H1 (cell line): ENCODE results near the gene CCDC174. TPM values are rescaled to one million over a fixed set of nuclear protein-coding genes. Genes with fewer than 3 reads are reported as not detected.

Experiments
- CTCF ChIA-PET: fragments of 300-600 bp; sonication (Branson Sonifier 250); formaldehyde crosslinking; loops from one replicate; lab custom pipeline; 2021; ENCODE audit not compliant: partially characterized antibody; lab: Charles Lee
- POLR2A ChIA-PET: fragments of 300-600 bp; sonication (Branson Sonifier 250); formaldehyde crosslinking; loops from one replicate; lab custom pipeline; 2021; ENCODE audit warnings: inconsistent platforms; ENCODE audit not compliant: partially characterized antibody; lab: Charles Lee
- DNase-seq, 2 experiments: peaks; one replicate each; pipeline versions ENCODE4 v3.0.0 to v3.0.0-alpha.2; 2010 to 2022; ENCODE audit warnings: low spot score in 2 of 2, low read depth in 1 of 2, mixed read lengths in 1 of 2
- FAIRE-seq: peaks from 2 replicates; lab custom pipeline; 2011; peaks lifted over from hg19 to GRCh38; lab: Jason Lieb, UNC
- H2AFZ ChIP-seq: 2 replicates; pipeline ENCODE4 v1.8.1; 2012; ENCODE audit warnings: low read length, inconsistent platforms
- H2AK5ac ChIP-seq: 2 replicates; pipeline ENCODE4 v1.6.1; 2013; ENCODE audit warnings: low read depth, low read length
- H2BK120ac ChIP-seq: replicated peaks from 2 replicates; pipeline ENCODE3; 2013; ENCODE audit warnings: low read depth, low read length, inconsistent platforms
- H2BK12ac ChIP-seq: 2 replicates; pipeline ENCODE4 v1.6.1; 2013; ENCODE audit warnings: low read depth, low read length
- H2BK15ac ChIP-seq: 2 replicates; pipeline ENCODE4 v1.6.1; 2013; ENCODE audit warnings: low read length
- H2BK20ac ChIP-seq: 2 replicates; pipeline ENCODE4 v1.6.1; 2013; ENCODE audit warnings: low read length
- H2BK5ac ChIP-seq: 2 replicates; pipeline ENCODE4 v1.6.1; 2013; ENCODE audit warnings: low read depth, low read length
- H3K14ac ChIP-seq: 2 replicates; pipeline ENCODE4 v1.6.1; 2013; ENCODE audit warnings: inconsistent platforms; ENCODE audit not compliant: insufficient read length
- H3K18ac ChIP-seq: 2 replicates; pipeline ENCODE4 v1.6.1; 2013; ENCODE audit warnings: low read length; ENCODE audit errors: extremely low read depth
- H3K23ac ChIP-seq: 2 replicates; pipeline ENCODE4 v1.6.1; 2013; ENCODE audit warnings: inconsistent platforms; ENCODE audit not compliant: insufficient read length
- H3K23me2 ChIP-seq: 2 replicates; pipeline ENCODE4 v1.6.1; 2013; ENCODE audit warnings: low read depth, low read length
- H3K27ac ChIP-seq: 2 replicates; pipeline ENCODE4 v1.6.1; 2011; ENCODE audit warnings: low read depth, low read length, inconsistent platforms
- H3K27me3 ChIP-seq, 4 experiments: replicated peaks in 1 of 4; 1 replicate in 1 of 4; 2 replicates in 3 of 4; pipeline versions ENCODE4 v1.6.1 to v1.8.1; 2011 to 2013; ENCODE audit warnings: low read length in 3 of 4, mild to moderate bottlenecking in 3 of 4, inconsistent platforms in 2 of 4, mixed read lengths in 2 of 4, moderate library complexity in 1 of 4; ENCODE audit not compliant: control insufficient read depth in 3 of 4, insufficient read depth in 3 of 4; ENCODE audit errors: extremely low read depth in 1 of 4
- H3K36me3 ChIP-seq, 4 experiments: 2 replicates each; pipeline versions ENCODE4 v1.6.1 to v1.8.1; 2011 to 2013; ENCODE audit warnings: mild to moderate bottlenecking in 4 of 4, low read length in 3 of 4, moderate library complexity in 2 of 4, control low read depth in 1 of 4, inconsistent platforms in 1 of 4; ENCODE audit not compliant: insufficient read depth in 4 of 4, control insufficient read depth in 2 of 4
- H3K4ac ChIP-seq: replicated peaks from 2 replicates; pipeline ENCODE3; 2013; ENCODE audit warnings: low read length, low read depth, mixed read lengths, inconsistent platforms; ENCODE audit not compliant: insufficient read length
- H3K4me1 ChIP-seq, 4 experiments: replicated peaks in 1 of 4; 1 replicate in 1 of 4; 2 replicates in 3 of 4; pipeline versions ENCODE4 v1.6.1 to v1.8.1; 2011 to 2013; ENCODE audit warnings: low read length in 3 of 4, inconsistent platforms in 2 of 4, mixed read lengths in 1 of 4; ENCODE audit not compliant: insufficient read depth in 4 of 4, control insufficient read depth in 3 of 4
- H3K4me2 ChIP-seq, 2 experiments: 2 replicates each; pipeline versions ENCODE4 v1.6.1 to v1.8.1; 2011 to 2013; ENCODE audit warnings: low read depth in 2 of 2, low read length in 2 of 2, control low read depth in 1 of 2, inconsistent platforms in 1 of 2, mild to moderate bottlenecking in 1 of 2; ENCODE audit not compliant: insufficient read depth in 1 of 2
- H3K4me3 ChIP-seq, 4 experiments: fragments of 200-600, 300-600 bp in 1 of 4; sonication (generic), shearing (Covaris generic), sonication (Bioruptor Twin) in 1 of 4; 2 replicates each; pipeline versions ENCODE4 v1.5.1 to v1.8.1; 2011 to 2016; ENCODE audit warnings: low read length in 4 of 4, low read depth in 3 of 4, control low read depth in 2 of 4, inconsistent platforms in 2 of 4, mild to moderate bottlenecking in 2 of 4, mixed read lengths in 1 of 4, moderate library complexity in 1 of 4; ENCODE audit not compliant: insufficient read depth in 2 of 4; ENCODE audit errors: extremely low read depth in 1 of 4
- H3K56ac ChIP-seq: replicated peaks from 2 replicates; pipeline ENCODE3; 2013; ENCODE audit warnings: low read depth, mild to moderate bottlenecking, mixed read lengths, low read length, inconsistent platforms; ENCODE audit not compliant: insufficient read length
- H3K79me1 ChIP-seq: 2 replicates; pipeline ENCODE4 v1.6.1; 2013; ENCODE audit warnings: low read depth, low read length, control low read depth
- H3K79me2 ChIP-seq, 2 experiments: 2 replicates each; pipeline versions ENCODE4 v1.6.1 to v1.8.1; 2012 to 2013; ENCODE audit warnings: low read length in 2 of 2, mild to moderate bottlenecking in 2 of 2, inconsistent platforms in 1 of 2; ENCODE audit not compliant: insufficient read depth in 2 of 2, control insufficient read depth in 1 of 2
- H3K9ac ChIP-seq, 4 experiments: replicated peaks in 1 of 4; 1 replicate in 1 of 4; 2 replicates in 3 of 4; pipeline versions ENCODE4 v1.6.1 to v1.8.1; 2011 to 2013; ENCODE audit warnings: low read depth in 3 of 4, low read length in 3 of 4, control low read depth in 2 of 4, mild to moderate bottlenecking in 2 of 4, moderate library complexity in 2 of 4, inconsistent platforms in 1 of 4; ENCODE audit errors: extremely low read depth in 1 of 4
- H3K9me3 ChIP-seq, 2 experiments: 2 replicates each; pipeline versions ENCODE4 v1.6.1 to v1.8.1; 2012 to 2013; ENCODE audit warnings: mild to moderate bottlenecking in 2 of 2, moderate library complexity in 2 of 2, control low read depth in 1 of 2, inconsistent platforms in 1 of 2, low read depth in 1 of 2, low read length in 1 of 2, mixed read lengths in 1 of 2; ENCODE audit not compliant: insufficient read depth in 2 of 2
- H4K20me1 ChIP-seq, 2 experiments: replicated peaks in 1 of 2; 2 replicates each; pipeline versions ENCODE3 to v1.8.1; 2011 to 2013; ENCODE audit warnings: inconsistent platforms in 2 of 2, low read length in 2 of 2, mild to moderate bottlenecking in 1 of 2; ENCODE audit not compliant: insufficient read depth in 2 of 2, control insufficient read depth in 1 of 2
- H4K5ac ChIP-seq: 2 replicates; pipeline ENCODE4 v1.6.1; 2013; ENCODE audit warnings: low read length, low read depth, mixed read lengths, inconsistent platforms; ENCODE audit not compliant: insufficient read length
- H4K8ac ChIP-seq: 2 replicates; pipeline ENCODE4 v1.8.0; 2013; ENCODE audit warnings: mild to moderate bottlenecking, moderate library complexity, low read length, inconsistent platforms; ENCODE audit not compliant: insufficient read depth; ENCODE audit errors: extremely low read depth
- H4K91ac ChIP-seq: replicated peaks from 2 replicates; pipeline ENCODE3; 2013; ENCODE audit warnings: low read length, mixed read lengths, inconsistent platforms; ENCODE audit not compliant: insufficient read length
- BCL11A ChIP-seq, 2 experiments: IDR thresholded peaks; one replicate each; pipeline ENCODE4 v1.6.1; 2011; ENCODE audit warnings: low read depth in 2 of 2, low read length in 2 of 2, mild to moderate bottlenecking in 2 of 2
- HDAC2 ChIP-seq, 2 experiments: fragments of 300-600 bp in 1 of 2; sonication (generic) in 1 of 2; IDR thresholded peaks; 2 replicates each; pipeline ENCODE4 v1.6.1; 2011 to 2012; ENCODE audit warnings: low read depth in 2 of 2, low read length in 2 of 2, mild to moderate bottlenecking in 2 of 2, moderate library complexity in 2 of 2, borderline replicate concordance in 1 of 2, inconsistent platforms in 1 of 2
- SP2 ChIP-seq: IDR thresholded peaks from 2 replicates; pipeline ENCODE4 v1.6.1; 2012; ENCODE audit warnings: mild to moderate bottlenecking, low read length, inconsistent platforms
- WGBS, 2 experiments: shearing (Covaris generic) in 1 of 2; methylation state at CpG; one replicate each; pipeline versions ENCODE4 v1.1.6 to v1.1.7; 2013 to 2015; ENCODE audit warnings: low lambda C conversion rate in 2 of 2, mixed read lengths in 2 of 2, inconsistent platforms in 1 of 2, low coverage in 1 of 2, missing lambda C conversion rate in 1 of 2; ENCODE audit not compliant: insufficient replicate concordance in 2 of 2, insufficient coverage in 1 of 2, insufficient read length in 1 of 2; ENCODE audit errors: extremely low coverage in 1 of 2, missing lambda C conversion rate in 1 of 2; 5-methylcytosine and 5-hydroxymethylcytosine counted together
- polyA plus RNA-seq, 7 experiments: library from polyadenylated mRNA; depleted of rRNA in 3 of 7; stranded (reverse) in 5 of 7; unstranded in 2 of 7; fragments of >200 nt in 5 of 7; fragments of 200-250 nt in 2 of 7; gene quantifications; 1 replicate in 5 of 7; 2 replicates in 1 of 7; 4 replicates in 1 of 7; pipeline versions ENCODE4 v1.2.1 to v1.2.3, GENCODE V29; 2011 to 2013; ENCODE audit warnings: missing spikeins in 2 of 7, mixed read lengths in 2 of 7
- total RNA-seq: library from RNA; stranded (reverse); fragmentation: NEBNext Ultra II Directional; extraction: Animal tissue kit (Norgen Biotek cat#: 25700); gene quantifications from 2 replicates; pipeline ENCODE4 v1.2.1, GENCODE V29; 2021
- TF ChIP-seq, protein P1 (sequence below): IDR thresholded peaks from 2 replicates; pipeline ENCODE4 v1.6.1; 2012; ENCODE audit warnings: low read length, inconsistent platforms

CCDC174 gene
- total and polyA plus RNA-seq, 2 of the 8 experiments (the other 6 are each of a cell fraction or from before 2014, with no cell fraction given): 3.5 to 11.9 TPM

DNA sequence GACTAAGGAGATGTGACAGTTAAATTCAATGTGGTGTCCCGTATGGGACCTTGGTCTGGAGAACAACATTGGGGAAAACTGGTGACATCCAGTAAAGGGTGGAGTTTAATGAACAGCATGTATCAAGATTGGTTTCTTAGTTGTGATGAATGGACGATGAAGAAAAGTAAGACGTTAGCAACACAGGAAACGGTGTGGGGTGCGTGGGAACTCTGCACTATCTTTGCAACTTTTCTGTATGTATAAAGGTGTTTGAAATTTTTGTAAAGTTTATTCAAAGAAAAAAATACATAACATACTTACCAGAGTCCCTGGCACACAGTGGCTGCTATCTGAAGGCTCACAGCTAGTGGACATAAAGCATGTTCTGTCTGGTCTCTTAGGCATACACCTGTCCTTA lies 6.1 kb upstream of the CCDC174 start:
- H3K18ac ChIP-seq: no peak overlapping the region
- 83% methylated on average over 5 of the region's 5 CpGs; no CpG with 5 or more reads in 1 of the 2 experiments for WGBS, 2 experiments
- H3K79me1 ChIP-seq: no peaks in the 10 kb centered on the region
- H3K14ac ChIP-seq: no peak overlapping the region
- no peak overlapping the region for H3K4me2 ChIP-seq
- no peak overlapping the region for H2BK5ac ChIP-seq
- no peaks in the 10 kb centered on the region; a peak in 1 of 7 replicates for H3K27me3 ChIP-seq
- H2BK120ac ChIP-seq: no peak overlapping the region
- H4K20me1 ChIP-seq: no peaks in the 10 kb centered on the region
- H4K91ac ChIP-seq: no peak overlapping the region
- no peak overlapping the region for H4K8ac ChIP-seq
- no peaks in the 10 kb centered on the region for H3K36me3 ChIP-seq
- no peak overlapping the region for H2AFZ ChIP-seq
- H2AK5ac ChIP-seq: no peak overlapping the region
- H3K4me1 ChIP-seq: no peaks in the 10 kb centered on the region
- POLR2A ChIA-PET: no interaction called here
- H3K56ac ChIP-seq: no peak overlapping the region
- no peak overlapping the region for H3K23ac ChIP-seq
- no peak overlapping the region for H2BK12ac ChIP-seq
- H3K4me3 ChIP-seq: no peak overlapping the region
- H4K5ac ChIP-seq: no peak overlapping the region
- H3K27ac ChIP-seq: no peak overlapping the region
- H3K9ac ChIP-seq: no peak overlapping the region
- H2BK20ac ChIP-seq: no peak overlapping the region
- H3K23me2 ChIP-seq: no peaks in the 10 kb centered on the region
- DNase-seq (no peak), FAIRE-seq (no peak)
- H2BK15ac ChIP-seq: no peak overlapping the region
- H3K79me2 ChIP-seq: no peaks in the 10 kb centered on the region
- H3K4ac ChIP-seq: no peak overlapping the region
- CTCF ChIA-PET: interaction anchor here (1.4 kb wide), 1 partner anchor 9 kb away, joined by 6 read pairs; no protein-coding TSS in a partner anchor
- no peaks in the 10 kb centered on the region for H3K9me3 ChIP-seq
- TF ChIP-seq, protein P1, sequence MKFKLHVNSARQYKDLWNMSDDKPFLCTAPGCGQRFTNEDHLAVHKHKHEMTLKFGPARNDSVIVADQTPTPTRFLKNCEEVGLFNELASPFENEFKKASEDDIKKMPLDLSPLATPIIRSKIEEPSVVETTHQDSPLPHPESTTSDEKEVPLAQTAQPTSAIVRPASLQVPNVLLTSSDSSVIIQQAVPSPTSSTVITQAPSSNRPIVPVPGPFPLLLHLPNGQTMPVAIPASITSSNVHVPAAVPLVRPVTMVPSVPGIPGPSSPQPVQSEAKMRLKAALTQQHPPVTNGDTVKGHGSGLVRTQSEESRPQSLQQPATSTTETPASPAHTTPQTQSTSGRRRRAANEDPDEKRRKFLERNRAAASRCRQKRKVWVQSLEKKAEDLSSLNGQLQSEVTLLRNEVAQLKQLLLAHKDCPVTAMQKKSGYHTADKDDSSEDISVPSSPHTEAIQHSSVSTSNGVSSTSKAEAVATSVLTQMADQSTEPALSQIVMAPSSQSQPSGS: no peak
- TF ChIP-seq SP2 (no peak), BCL11A (IDR thresholded peaks at IDR 0.05; ENCODE audit: low read depth in 2 of 2, low read length in 2 of 2) (no peak), HDAC2 (IDR thresholded peaks at IDR 0.05; ENCODE audit: borderline replicate concordance in 1 of 2, low read depth in 2 of 2, low read length in 2 of 2) (no peak)
